MCF 10A (cell line): ENCODE results near the gene C3orf49. TPM values are rescaled to one million over a fixed set of nuclear protein-coding genes. Genes with fewer than 3 reads are reported as not detected.

Experiments used
- BruUV-seq: library from RNA; stranded (reverse); fragments of 400-500 nt; replicated peaks from 2 replicates; lab custom pipeline; 2021; lab: Mats Ljungman, UMichigan
- CTCF ChIA-PET: fragments of 300-600 bp; sonication (Branson Sonifier 250); formaldehyde crosslinking; extraction: SDS; loops from one replicate; lab custom pipeline; 2021; ENCODE audit warnings: antibody characterized with exemption, inconsistent platforms; lab: Yijun Ruan, JAX
- POLR2A ChIA-PET: fragments of 300-600, 350-650 bp; sonication (Branson Sonifier 250); formaldehyde crosslinking; extraction: SDS; loops from one replicate; lab custom pipeline; 2020; ENCODE audit warnings: antibody characterized with exemption, inconsistent platforms; lab: Yijun Ruan, JAX
- DNase-seq: peaks from one replicate; pipeline ENCODE4 v3.0.0-alpha.2; 2018; ENCODE audit not compliant: unreplicated experiment
- H3K27ac Mint-ChIP-seq: one replicate; pipeline ENCODE4 v1.8.0; 2022; ENCODE audit warnings: mild to moderate bottlenecking, low read depth, mixed read lengths; ENCODE audit not compliant: unreplicated experiment
- H3K27me3 Mint-ChIP-seq: one replicate; pipeline ENCODE4 v1.8.0; 2022; ENCODE audit warnings: mixed read lengths; ENCODE audit not compliant: insufficient read depth, unreplicated experiment
- H3K36me3 Mint-ChIP-seq: one replicate; pipeline ENCODE4 v1.8.0; 2022; ENCODE audit warnings: mild to moderate bottlenecking, moderate library complexity, mixed read lengths; ENCODE audit not compliant: insufficient read depth, unreplicated experiment
- H3K4me1 Mint-ChIP-seq: one replicate; pipeline ENCODE4 v1.8.0; 2022; ENCODE audit warnings: mixed read lengths; ENCODE audit not compliant: insufficient read depth, unreplicated experiment
- H3K4me3 Mint-ChIP-seq: one replicate; pipeline ENCODE4 v1.8.0; 2022; ENCODE audit warnings: mild to moderate bottlenecking, moderate library complexity, mixed read lengths; ENCODE audit not compliant: unreplicated experiment
- H3K9me3 Mint-ChIP-seq: one replicate; pipeline ENCODE4 v1.8.0; 2022; ENCODE audit warnings: mixed read lengths; ENCODE audit not compliant: unreplicated experiment
- CTCF ChIP-seq: fragments of 200-600 bp; IDR thresholded peaks from one replicate; pipeline ENCODE4 v1.8.0; 2022; ENCODE audit warnings: antibody characterized with exemption, mild to moderate bottlenecking; ENCODE audit not compliant: unreplicated experiment
- intact Hi-C: fragments of 100-400 bp; cut with micrococcal nuclease; formaldehyde crosslinking; loops from 2 replicates; pipeline ENCODE4 v1.14.1; 2022
- total RNA-seq: library from RNA; stranded (reverse); gene quantifications from 2 replicates; pipeline ENCODE4 v1.2.3, GENCODE V29; 2022

C3orf49 gene
- total RNA-seq, 1 experiment from 2014 or later = not detected

DNA sequence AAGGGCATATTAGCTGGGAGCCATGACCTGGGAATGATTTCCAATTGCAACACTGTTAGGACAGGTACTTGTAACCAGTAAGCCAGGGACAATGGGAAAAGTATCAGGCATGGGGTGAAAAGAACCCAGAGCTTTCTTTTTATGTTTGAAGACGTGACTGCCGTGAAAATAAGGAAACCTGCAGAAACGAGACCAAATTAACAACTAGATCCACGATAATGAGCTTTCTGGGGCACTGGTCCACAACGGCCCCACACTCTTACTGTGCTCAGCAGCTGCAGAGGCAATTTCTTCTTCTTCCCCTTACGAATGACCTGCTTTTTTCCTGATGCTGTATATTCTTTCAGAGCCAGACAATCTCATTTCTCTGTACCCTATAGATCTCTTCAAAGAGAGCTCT, 11.4 kb downstream of the C3orf49 start:
- no TSS peak for BruUV-seq
- peaks cover under 1% of the 10 kb centered on the region for H3K4me1 Mint-ChIP-seq
- TF ChIP-seq CTCF = no peak
- ChIA-PET POLR2A (interaction anchor here (0.7 kb wide), 1 partner anchor 28 kb away, joined by 3 read pairs; no protein-coding TSS in a partner anchor), CTCF (interaction anchor here (0.6 to 5.7 kb wide), 6 partner anchors 12 to 1728 kb away, joined by 3 to 42 read pairs (median 4); partner anchors contain the start of gene C3orf49)
- H3K4me3 Mint-ChIP-seq = no peak overlapping the region
- H3K9me3 Mint-ChIP-seq = no peaks in the 10 kb centered on the region
- H3K27me3 Mint-ChIP-seq = no peaks in the 10 kb centered on the region
- DNase-seq = no peak
- peaks cover 73% of the 10 kb centered on the region for H3K36me3 Mint-ChIP-seq
- no peak overlapping the region for H3K27ac Mint-ChIP-seq
- intact Hi-C loops = no loop called here

- POLR2A ChIA-PET = no interaction called here
- Mint-ChIP-seq H3K27me3 (no peaks in the 10 kb centered on the region), H3K4me1 (no peaks in the 10 kb centered on the region), H3K27ac (no peak overlapping the region), H3K36me3 (peaks cover 76% of the 10 kb centered on the region), H3K4me3 (no peak overlapping the region), H3K9me3 (no peaks in the 10 kb centered on the region)
- no TSS peak for BruUV-seq
- CTCF ChIA-PET = interaction anchor here (0.6 to 5.7 kb wide), 4 partner anchors 13 to 487 kb away, joined by 3 to 42 read pairs (median 4); partner anchors contain the start of gene C3orf49
- intact Hi-C loops = no loop called here
- TF ChIP-seq CTCF = no peak
- no peak for DNase-seq
Measured at GRCh38 chr3:63832395-63832794, 13.3 kb downstream of the C3orf49 start.

DNA sequence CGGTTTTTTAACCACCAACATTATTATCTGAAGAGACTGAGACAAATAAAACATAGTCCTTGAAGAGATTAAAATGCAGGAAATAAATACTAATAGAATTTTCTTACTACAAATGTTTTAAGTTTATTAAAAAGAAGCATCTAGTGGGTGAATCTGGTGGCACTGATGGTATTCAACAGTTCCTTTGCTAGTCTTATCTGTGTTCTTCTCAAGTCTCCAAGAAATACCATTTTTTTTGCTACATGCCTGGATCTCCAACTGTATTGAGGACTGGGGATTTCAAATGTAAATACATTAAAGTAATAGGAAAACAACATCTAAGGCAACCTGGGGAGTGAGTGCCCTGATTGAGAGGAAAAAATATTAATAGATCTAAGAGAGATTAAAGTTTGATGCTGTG, 22.6 kb downstream of the C3orf49 start:
- Mint-ChIP-seq H3K4me1 (no peaks in the 10 kb centered on the region), H3K27me3 (no peaks in the 10 kb centered on the region), H3K4me3 (no peak overlapping the region), H3K36me3 (peaks cover 6% of the 10 kb centered on the region), H3K9me3 (no peaks in the 10 kb centered on the region), H3K27ac (no peak overlapping the region)
- ChIA-PET POLR2A (no interaction called here), CTCF (interaction anchor here (0.6 kb wide), 1 partner anchor 1173 kb away, joined by 3 read pairs; no protein-coding TSS in a partner anchor)
- no TSS peak for BruUV-seq
- no peak for TF ChIP-seq CTCF
- no peak for DNase-seq
- intact Hi-C loops = no loop called here

DNA sequence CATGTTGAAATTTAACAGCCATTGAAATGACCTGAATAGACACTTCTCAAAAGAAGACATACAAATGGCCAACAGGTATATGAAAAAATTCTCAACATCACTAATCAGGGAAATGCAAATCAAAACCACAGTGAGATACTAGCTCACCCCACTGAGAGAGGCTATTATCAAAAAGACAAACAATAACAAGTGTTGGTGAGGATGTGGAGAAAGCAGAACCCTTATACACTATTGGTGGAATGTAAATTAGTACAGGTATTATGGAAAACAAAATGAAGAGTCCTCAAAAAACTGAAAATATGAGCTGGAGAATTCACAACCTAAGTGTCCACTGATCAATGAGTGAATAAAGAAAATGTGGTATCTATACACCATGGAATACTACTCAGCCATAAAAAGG, 23.0 kb downstream of the C3orf49 start:
- no peak overlapping the region for H3K27ac Mint-ChIP-seq
- CTCF ChIA-PET = interaction anchor here (0.6 to 0.7 kb wide), 4 partner anchors 10 to 1173 kb away, joined by 3 to 7 read pairs (median 3); partner anchors contain the start of gene C3orf49
- no peak for DNase-seq
- peaks cover 6% of the 10 kb centered on the region for H3K36me3 Mint-ChIP-seq
- H3K4me1 Mint-ChIP-seq = no peaks in the 10 kb centered on the region
- intact Hi-C loops = no loop called here
- BruUV-seq = no TSS peak
- no peaks in the 10 kb centered on the region for H3K27me3 Mint-ChIP-seq
- TF ChIP-seq CTCF = no peak
- H3K9me3 Mint-ChIP-seq = no peaks in the 10 kb centered on the region
- no peak overlapping the region for H3K4me3 Mint-ChIP-seq
- POLR2A ChIA-PET = no interaction called here
